Astrocyte of the cerebellum (primary cell): Measurements from ENCODE around the gene JMJD1C.

Experiments
- DNase-seq: peaks from one replicate; pipeline ENCODE4 v3.0.0-alpha.2; 2011; ENCODE audit warnings: low read depth
- H3K4me3 ChIP-seq: 2 replicates; pipeline ENCODE4 v1.5.1; 2011; ENCODE audit warnings: mild to moderate bottlenecking, low read depth, low read length, moderate library complexity
- in situ Hi-C: cut with HindIII; loops from 2 replicates; pipeline ENCODE4 v1.10.0; 2017; ENCODE audit warnings: low sequenced_read_pairs
- TF ChIP-seq, protein P1 (sequence below): IDR thresholded peaks from 2 replicates; pipeline ENCODE4 v1.5.1; 2012; ENCODE audit warnings: low read length, low read depth, moderate library complexity, mild to moderate bottlenecking; ENCODE audit errors: missing control alignments

The JMJD1C gene

DNA sequence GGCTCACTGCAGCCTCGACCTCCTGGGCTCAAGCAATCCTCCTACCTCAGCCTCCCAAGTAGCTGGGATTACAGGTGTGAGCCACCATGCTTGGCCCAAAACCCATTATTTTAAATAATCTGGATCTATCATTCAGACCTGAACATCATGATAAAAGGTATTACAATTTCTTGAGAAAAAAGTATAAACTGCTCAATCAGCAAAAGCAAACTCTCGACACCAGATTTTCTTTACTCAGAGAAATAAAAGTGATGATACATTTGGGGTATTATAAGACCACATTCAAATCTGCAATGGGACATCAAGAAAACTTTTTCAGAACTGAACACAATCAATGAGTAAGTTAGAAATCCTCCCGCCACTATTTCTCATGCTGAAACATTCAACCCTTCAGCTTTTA lies 41.2 kb downstream of the JMJD1C start:
- H3K4me3 ChIP-seq: no peak overlapping the region
- in situ Hi-C loops: no loop called here
- TF ChIP-seq, protein P1, sequence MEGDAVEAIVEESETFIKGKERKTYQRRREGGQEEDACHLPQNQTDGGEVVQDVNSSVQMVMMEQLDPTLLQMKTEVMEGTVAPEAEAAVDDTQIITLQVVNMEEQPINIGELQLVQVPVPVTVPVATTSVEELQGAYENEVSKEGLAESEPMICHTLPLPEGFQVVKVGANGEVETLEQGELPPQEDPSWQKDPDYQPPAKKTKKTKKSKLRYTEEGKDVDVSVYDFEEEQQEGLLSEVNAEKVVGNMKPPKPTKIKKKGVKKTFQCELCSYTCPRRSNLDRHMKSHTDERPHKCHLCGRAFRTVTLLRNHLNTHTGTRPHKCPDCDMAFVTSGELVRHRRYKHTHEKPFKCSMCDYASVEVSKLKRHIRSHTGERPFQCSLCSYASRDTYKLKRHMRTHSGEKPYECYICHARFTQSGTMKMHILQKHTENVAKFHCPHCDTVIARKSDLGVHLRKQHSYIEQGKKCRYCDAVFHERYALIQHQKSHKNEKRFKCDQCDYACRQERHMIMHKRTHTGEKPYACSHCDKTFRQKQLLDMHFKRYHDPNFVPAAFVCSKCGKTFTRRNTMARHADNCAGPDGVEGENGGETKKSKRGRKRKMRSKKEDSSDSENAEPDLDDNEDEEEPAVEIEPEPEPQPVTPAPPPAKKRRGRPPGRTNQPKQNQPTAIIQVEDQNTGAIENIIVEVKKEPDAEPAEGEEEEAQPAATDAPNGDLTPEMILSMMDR: no peak
- DNase-seq: no peak

DNA sequence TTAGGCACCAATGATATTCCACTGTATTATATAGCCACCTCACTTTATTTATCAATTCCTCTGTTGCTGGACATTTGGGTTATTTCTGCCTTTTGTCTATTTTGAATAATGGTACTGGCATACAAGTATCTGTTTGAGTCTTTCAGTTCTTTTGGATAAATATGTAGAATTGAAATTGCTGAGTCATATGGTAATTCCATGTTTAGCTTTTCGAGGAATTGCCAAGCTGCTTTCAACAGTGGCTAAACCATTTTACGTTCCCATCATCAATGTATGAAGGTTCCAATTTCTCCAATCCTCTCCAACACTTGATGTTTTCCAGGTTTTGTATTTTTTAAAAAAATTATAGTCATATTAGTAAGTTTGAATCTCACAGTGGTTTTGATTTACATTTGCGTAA lies 42.3 kb downstream of the JMJD1C start:
- no peak overlapping the region for H3K4me3 ChIP-seq
- TF ChIP-seq, protein P1: no peak
- in situ Hi-C loops: no loop called here
- no peak for DNase-seq

DNA sequence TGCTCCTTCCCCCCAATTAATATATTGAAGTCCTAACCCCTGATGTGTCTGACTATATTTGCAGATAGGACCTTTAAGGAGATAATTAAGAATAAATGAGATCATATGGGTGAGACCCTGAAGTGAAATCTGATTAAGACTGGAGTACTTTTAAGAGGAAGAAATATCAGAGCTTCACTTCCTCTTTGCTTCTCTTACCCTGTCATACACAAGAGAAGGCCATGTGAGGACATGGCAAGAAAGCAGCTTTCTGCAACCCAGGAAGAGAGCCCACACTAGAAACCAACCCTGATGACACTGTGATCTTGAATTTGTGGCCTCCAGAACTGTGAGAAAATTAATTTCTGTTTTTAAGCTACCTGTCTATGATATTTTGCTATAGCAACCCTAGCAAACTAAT lies 44.2 kb downstream of the JMJD1C start:
- in situ Hi-C loops: no loop called here
- TF ChIP-seq, protein P1: no peak
- H3K4me3 ChIP-seq: no peak overlapping the region
- no peak for DNase-seq

DNA sequence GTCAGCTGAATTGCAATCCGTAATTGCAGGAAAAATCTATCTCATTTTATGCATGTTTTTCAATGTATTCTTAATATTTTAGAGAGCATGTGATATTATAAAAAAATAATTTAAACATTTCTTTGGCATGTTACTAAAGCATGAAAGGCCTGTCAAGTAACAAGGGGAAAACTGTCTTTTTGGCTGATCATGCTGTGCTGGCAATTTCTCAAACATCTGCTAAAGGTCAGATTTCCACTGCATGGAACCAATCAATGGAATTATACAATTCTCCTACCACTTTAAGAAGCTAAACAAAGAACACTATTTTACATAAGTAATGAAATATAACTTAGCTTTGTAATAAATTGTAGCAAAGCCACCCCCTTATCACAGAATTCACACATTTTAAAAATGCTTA lies 49.4 kb downstream of the JMJD1C start:
- DNase-seq: peak; percentile 22
- in situ Hi-C loops: no loop called here
- H3K4me3 ChIP-seq: no peak overlapping the region
- TF ChIP-seq, protein P1: no peak

DNA sequence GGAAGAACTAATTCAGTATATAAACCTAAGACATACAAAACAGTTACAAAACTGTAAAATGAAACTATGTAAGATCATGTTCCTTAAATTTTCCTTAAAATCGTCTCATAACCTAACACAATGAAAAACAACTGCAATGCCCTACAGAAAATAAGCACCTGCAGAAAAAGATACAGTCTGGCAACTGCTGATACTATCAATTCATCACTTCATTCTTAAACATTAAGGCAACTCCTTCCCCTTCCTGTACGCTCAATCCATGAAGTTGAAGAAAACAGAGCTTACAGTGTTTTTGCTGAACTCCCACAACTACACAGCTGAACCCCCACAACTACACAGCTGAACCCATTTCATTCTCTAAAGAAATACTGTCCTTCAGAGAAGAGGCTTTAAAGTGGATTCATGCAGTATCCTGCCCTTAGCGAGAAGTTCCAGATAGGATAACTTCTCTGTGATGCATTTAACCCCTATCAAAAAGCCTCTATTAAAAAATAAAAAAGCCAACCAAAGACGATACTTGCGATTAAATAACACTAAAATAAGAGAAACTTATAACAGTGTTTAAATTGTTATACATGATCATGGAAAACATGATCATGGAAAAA lies 50.0 kb downstream of the JMJD1C start:
- no peak for DNase-seq
- no peak overlapping the region for H3K4me3 ChIP-seq
- TF ChIP-seq, protein P1: no peak
- in situ Hi-C loops: no loop called here

DNA sequence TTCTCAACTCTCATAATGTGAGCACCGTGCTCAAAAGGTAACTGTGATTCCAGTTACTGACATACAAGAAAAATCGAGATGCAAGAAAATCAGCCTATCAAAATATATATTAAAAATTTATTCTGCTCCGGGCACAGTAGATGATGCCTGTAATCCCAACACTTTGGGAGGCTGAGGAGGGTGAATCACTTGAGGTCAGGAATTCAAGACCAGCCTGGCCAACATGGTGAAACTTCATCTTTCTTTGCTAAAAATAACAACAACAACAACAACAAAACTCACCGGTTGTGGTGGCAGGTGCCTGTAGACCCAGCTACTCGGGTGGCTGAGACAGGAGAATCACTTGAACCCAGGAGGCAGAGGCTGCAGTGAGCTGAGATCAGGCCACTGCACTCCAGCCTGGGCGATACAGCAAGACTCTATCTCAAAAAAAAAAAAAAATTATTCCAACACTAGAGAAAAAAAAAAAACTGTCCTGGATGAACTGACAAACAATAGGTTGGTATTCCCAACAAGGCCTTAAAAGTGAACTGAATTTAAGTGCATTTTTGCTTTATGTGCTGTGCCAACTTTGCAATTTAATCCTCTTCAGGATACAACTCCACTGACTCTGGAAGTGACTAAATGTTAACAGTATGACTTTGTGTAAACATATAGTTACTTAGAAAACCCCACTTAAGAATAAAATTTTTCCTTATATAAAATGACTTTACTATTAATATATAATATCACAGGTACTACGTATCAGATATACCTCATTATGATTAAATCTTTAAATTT lies 51.1 kb downstream of the JMJD1C start:
- in situ Hi-C loops: no loop called here
- no peak for DNase-seq
- TF ChIP-seq, protein P1: no peak
- H3K4me3 ChIP-seq: no peak overlapping the region
